Stimulated activated naive CD8-positive, alpha-beta T cell treated with anti-CD3 and anti-CD28 coated beads, Interleukin-15, Interleukin-2, amounts not matched to agents 100 ng/mL and 50 ng/mL, for 24 hours (primary cell): Measurements from ENCODE around the gene B3GNT3.

Source experiments
- H3K27ac Mint-ChIP-seq: one replicate; pipeline ENCODE4 v1.8.0; 2021; ENCODE audit warnings: mild to moderate bottlenecking, mixed read lengths
- H3K27me3 Mint-ChIP-seq: one replicate; pipeline ENCODE4 v1.8.0; 2021; ENCODE audit warnings: mixed read lengths
- H3K36me3 Mint-ChIP-seq: one replicate; pipeline ENCODE4 v1.8.0; 2021; ENCODE audit warnings: low read depth, mixed read lengths
- H3K4me1 Mint-ChIP-seq: one replicate; pipeline ENCODE4 v1.8.0; 2021; ENCODE audit warnings: low read depth, mixed read lengths
- H3K4me3 Mint-ChIP-seq: one replicate; pipeline ENCODE4 v1.8.0; 2021; ENCODE audit warnings: mild to moderate bottlenecking, mixed read lengths
- H3K9me3 Mint-ChIP-seq: one replicate; pipeline ENCODE4 v1.8.0; 2021; ENCODE audit warnings: mixed read lengths

The B3GNT3 gene

DNA sequence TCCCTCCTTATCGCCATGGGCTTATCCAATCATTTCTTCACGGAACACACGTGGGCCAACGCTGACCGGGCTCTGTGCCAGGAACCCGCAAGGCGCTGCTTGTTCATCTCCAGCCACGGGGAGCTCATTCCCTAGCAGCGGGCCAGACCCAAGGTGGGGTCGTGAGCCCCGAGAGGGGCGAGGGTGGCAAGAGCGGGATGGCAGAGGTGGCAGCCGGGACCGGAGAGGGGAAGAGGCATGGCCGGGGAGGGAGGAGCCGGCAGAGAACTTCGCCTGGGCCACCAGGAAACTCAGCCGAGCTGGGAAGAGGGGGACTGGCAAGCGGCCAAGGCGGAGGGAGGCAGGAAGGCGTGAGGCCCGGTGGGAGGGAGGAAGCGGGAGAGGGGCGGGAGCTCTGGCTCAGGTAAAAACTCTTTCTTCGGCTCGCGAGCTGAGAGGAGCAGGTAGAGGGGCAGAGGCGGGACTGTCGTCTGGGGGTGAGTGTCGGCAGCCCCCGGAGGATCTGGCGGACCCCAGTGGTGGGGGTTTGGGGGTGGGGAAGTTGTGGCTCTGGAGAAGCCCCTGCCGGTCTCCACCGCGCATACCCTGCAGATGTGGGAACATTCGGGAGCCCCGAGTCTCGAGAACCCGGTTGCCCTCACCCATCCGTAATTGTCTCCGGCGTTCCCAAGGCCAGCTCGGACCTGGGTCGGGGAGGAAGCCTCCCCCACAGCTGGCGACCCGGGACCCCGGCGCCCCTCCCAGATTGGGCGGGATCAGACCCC lies at the start of gene B3GNT3:
Gene B3GNT3 (plus strand): TSS at position 408 of the 764 bp plus-strand sequence. CDS start 12,670 bp downstream, outside the sequence.
- Mint-ChIP-seq H3K27ac (no peak within 1 kb of the TSS), H3K4me3 (peak within 1 kb of the TSS; percentile 26), H3K36me3 (no peaks in the 10 kb centered on the region), H3K27me3 (peaks cover 9% of the 10 kb centered on the region), H3K9me3 (no peaks in the 10 kb centered on the region), H3K4me1 (peaks cover 46% of the 10 kb centered on the region)

- Mint-ChIP-seq H3K27ac (no peak overlapping the region), H3K4me1 (peaks cover 49% of the 10 kb centered on the region), H3K9me3 (no peaks in the 10 kb centered on the region), H3K4me3 (peak overlapping the region; percentile 88), H3K27me3 (no peaks in the 10 kb centered on the region), H3K36me3 (no peaks in the 10 kb centered on the region)
Observed at GRCh38 chr19:17747205-17748098, 47.5 kb upstream of the B3GNT3 start.

GRCh38 chr19:17748884-17749638 lies 45.9 kb upstream of the B3GNT3 start:
- Mint-ChIP-seq H3K36me3 (no peaks in the 10 kb centered on the region), H3K27ac (peak overlapping the region; percentile 95), H3K27me3 (no peaks in the 10 kb centered on the region), H3K9me3 (no peaks in the 10 kb centered on the region), H3K4me3 (peak overlapping the region; percentile 88), H3K4me1 (peaks cover 55% of the 10 kb centered on the region)

DNA sequence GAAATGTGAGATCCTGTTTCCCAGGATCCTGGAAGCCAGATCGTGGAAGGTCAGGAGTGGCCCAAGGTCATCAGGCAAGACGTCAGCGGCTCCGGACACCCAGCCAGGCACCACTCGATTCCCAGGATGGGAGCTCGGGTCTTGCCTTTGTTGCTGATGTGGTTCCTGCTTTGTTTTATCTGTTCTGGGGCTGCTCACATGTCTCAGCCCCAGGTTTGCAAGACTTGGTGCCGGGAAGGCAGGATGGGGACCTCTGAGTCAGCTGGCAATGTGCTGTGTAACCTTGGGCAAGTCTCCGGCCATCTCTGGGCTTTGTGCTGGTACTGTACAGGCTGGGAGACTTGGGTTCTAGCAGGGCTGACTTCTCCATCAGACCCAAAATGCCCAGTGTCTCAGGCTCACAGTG lies 45.0 kb upstream of the B3GNT3 start:
- H3K4me1 Mint-ChIP-seq: peaks cover 62% of the 10 kb centered on the region
- H3K4me3 Mint-ChIP-seq: peak overlapping the region; percentile 88
- H3K27me3 Mint-ChIP-seq: no peaks in the 10 kb centered on the region
- H3K27ac Mint-ChIP-seq: peak overlapping the region; percentile 95
- H3K9me3 Mint-ChIP-seq: no peaks in the 10 kb centered on the region
- H3K36me3 Mint-ChIP-seq: peaks cover 5% of the 10 kb centered on the region

- peak within 1 kb of the TSS; percentile 95 for H3K27ac Mint-ChIP-seq
- no peaks in the 10 kb centered on the region for H3K27me3 Mint-ChIP-seq
- peaks cover 11% of the 10 kb centered on the region for H3K36me3 Mint-ChIP-seq
- H3K9me3 Mint-ChIP-seq: no peaks in the 10 kb centered on the region
- H3K4me3 Mint-ChIP-seq: peak within 1 kb of the TSS; percentile 88
- H3K4me1 Mint-ChIP-seq: peaks cover 74% of the 10 kb centered on the region
Observed at GRCh38 chr19:17751103-17751911, 43.6 kb upstream of the B3GNT3 start, which contains the start of gene FCHO1. Gene FCHO1, plus strand, starts transcription at chr19:17751477. Its CDS starts 3,688 bp downstream, at chr19:17755165.

GRCh38 chr19:17751912-17752273 lies 43.0 kb upstream of the B3GNT3 start:
- peak overlapping the region; percentile 95 for H3K27ac Mint-ChIP-seq
- peaks cover 79% of the 10 kb centered on the region for H3K4me1 Mint-ChIP-seq
- no peaks in the 10 kb centered on the region for H3K27me3 Mint-ChIP-seq
- peaks cover 15% of the 10 kb centered on the region for H3K36me3 Mint-ChIP-seq
- no peaks in the 10 kb centered on the region for H3K9me3 Mint-ChIP-seq
- H3K4me3 Mint-ChIP-seq: peak overlapping the region; percentile 88

GRCh38 chr19:17752865-17753639 lies 41.9 kb upstream of the B3GNT3 start:
- no peak overlapping the region for H3K27ac Mint-ChIP-seq
- peaks cover 22% of the 10 kb centered on the region for H3K36me3 Mint-ChIP-seq
- peaks cover 74% of the 10 kb centered on the region for H3K4me1 Mint-ChIP-seq
- no peaks in the 10 kb centered on the region for H3K9me3 Mint-ChIP-seq
- no peaks in the 10 kb centered on the region for H3K27me3 Mint-ChIP-seq
- H3K4me3 Mint-ChIP-seq: no peak overlapping the region

- no peak overlapping the region for H3K27ac Mint-ChIP-seq
Observed at GRCh38 chr19:17753976-17754375, 41.0 kb upstream of the B3GNT3 start.

GRCh38 chr19:17754634-17755442 lies 40.1 kb upstream of the B3GNT3 start:
- no peaks in the 10 kb centered on the region for H3K27me3 Mint-ChIP-seq
- peaks cover 60% of the 10 kb centered on the region for H3K4me1 Mint-ChIP-seq
- H3K9me3 Mint-ChIP-seq: no peaks in the 10 kb centered on the region
- peaks cover 28% of the 10 kb centered on the region for H3K36me3 Mint-ChIP-seq
- H3K27ac Mint-ChIP-seq: peak overlapping the region; percentile 77
- H3K4me3 Mint-ChIP-seq: peak overlapping the region; percentile 21

More at GRCh38 chr19:17753976-17754375, 41.0 kb upstream of the B3GNT3 start:
- Mint-ChIP-seq H3K4me1 (peaks cover 65% of the 10 kb centered on the region), H3K9me3 (no peaks in the 10 kb centered on the region), H3K4me3 (no peak overlapping the region), H3K27me3 (no peaks in the 10 kb centered on the region), H3K36me3 (peaks cover 26% of the 10 kb centered on the region)

- H3K4me3 Mint-ChIP-seq: no peak overlapping the region
Observed at GRCh38 chr19:17755443-17755890, 39.5 kb upstream of the B3GNT3 start.

GRCh38 chr19:17755977-17756670 lies 38.8 kb upstream of the B3GNT3 start:
- Mint-ChIP-seq H3K4me1 (peaks cover 60% of the 10 kb centered on the region), H3K9me3 (no peaks in the 10 kb centered on the region), H3K27me3 (no peaks in the 10 kb centered on the region), H3K4me3 (no peak overlapping the region), H3K36me3 (peaks cover 41% of the 10 kb centered on the region), H3K27ac (no peak overlapping the region)

More at GRCh38 chr19:17755443-17755890, 39.5 kb upstream of the B3GNT3 start:
- H3K4me1 Mint-ChIP-seq: peaks cover 60% of the 10 kb centered on the region
- no peaks in the 10 kb centered on the region for H3K27me3 Mint-ChIP-seq
- H3K9me3 Mint-ChIP-seq: no peaks in the 10 kb centered on the region
- peaks cover 34% of the 10 kb centered on the region for H3K36me3 Mint-ChIP-seq
- peak overlapping the region; percentile 77 for H3K27ac Mint-ChIP-seq

GRCh38 chr19:17757125-17757524 lies 37.8 kb upstream of the B3GNT3 start:
- Mint-ChIP-seq H3K9me3 (no peaks in the 10 kb centered on the region), H3K27me3 (no peaks in the 10 kb centered on the region), H3K4me3 (no peak overlapping the region), H3K4me1 (peaks cover 53% of the 10 kb centered on the region), H3K27ac (no peak overlapping the region), H3K36me3 (peaks cover 46% of the 10 kb centered on the region)
